GM21381 (cell line): ENCODE data around the gene WIPF3.

Source experiments
- ATAC-seq: cut with Tn5 transposase; IDR thresholded peaks from one replicate; pipeline ENCODE4 v1.9.1; 2021; ENCODE audit warnings: mild to moderate bottlenecking, moderate library complexity; ENCODE audit not compliant: unreplicated experiment

Gene WIPF3

GRCh38 chr7:29808075-29808801 lies 1.9 kb downstream of the WIPF3 start:
- no peak for ATAC-seq

- ATAC-seq, result no peak
Observed at GRCh38 chr7:29809533-29810155, 3.3 kb downstream of the WIPF3 start.

- no peak for ATAC-seq
Observed at GRCh38 chr7:29810297-29810696, 4.0 kb downstream of the WIPF3 start.

GRCh38 chr7:29810813-29811482 lies 4.6 kb downstream of the WIPF3 start:
- no peak for ATAC-seq

GRCh38 chr7:29811586-29811985 lies 5.3 kb downstream of the WIPF3 start:
- no peak for ATAC-seq

GRCh38 chr7:29812185-29812876 lies 6.0 kb downstream of the WIPF3 start:
- no peak for ATAC-seq

GRCh38 chr7:29815181-29816105 lies 9.1 kb downstream of the WIPF3 start:
- ATAC-seq, result no peak

DNA sequence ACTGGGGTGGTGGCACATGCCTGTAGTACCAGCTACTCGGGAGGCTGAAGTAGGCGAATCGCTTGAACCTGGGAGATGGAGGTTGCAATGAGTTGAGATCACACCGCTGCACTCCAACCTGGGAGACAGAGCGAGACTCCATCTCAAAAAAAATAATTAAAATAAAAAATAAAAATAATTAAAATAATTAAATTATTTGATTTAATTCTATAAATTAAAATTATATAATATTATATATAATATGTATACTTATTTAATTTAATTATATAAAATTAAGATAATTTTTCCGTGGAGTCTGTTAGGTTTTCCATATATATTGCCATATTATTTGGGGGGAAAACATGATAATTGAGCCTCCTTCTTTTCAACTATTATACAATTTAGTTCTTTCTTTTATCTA lies 12.0 kb downstream of the WIPF3 start:
- no peak for ATAC-seq

DNA sequence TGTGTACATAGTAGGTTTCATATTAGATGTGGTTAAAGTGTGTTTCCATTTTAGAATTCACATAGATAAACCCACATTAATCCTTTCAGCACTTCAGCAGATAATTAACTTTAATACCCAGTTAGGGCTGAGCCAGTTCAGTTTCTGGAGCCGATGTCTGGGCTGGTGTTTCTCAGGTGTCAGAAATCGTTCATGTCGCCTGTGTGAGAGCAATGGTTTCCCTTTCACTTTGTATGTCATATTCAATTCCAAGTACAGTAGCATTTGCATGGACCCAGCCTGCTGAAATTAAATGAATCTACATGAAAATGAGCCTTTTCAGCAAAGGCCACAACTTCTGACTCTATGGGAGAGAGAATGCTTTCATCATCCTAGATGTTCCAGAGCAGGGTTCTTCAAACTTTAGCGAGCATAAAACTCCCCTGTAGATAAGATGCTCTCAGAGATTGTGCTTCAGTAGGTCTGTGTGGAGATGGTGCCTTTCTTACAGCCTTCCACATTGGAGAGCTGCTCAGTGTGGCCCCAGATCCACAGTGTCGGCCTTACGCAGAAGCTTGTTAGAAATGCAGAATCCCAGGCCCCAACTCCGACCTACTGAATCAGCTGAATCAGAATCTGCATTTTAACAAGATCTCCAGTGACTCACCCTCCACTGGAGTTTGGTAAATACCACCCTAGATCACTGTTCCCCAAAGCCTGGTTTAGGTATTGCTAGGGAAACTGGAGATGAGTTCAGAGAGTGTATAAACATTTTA lies 19.6 kb downstream of the WIPF3 start:
- peak; percentile 79 for ATAC-seq

DNA sequence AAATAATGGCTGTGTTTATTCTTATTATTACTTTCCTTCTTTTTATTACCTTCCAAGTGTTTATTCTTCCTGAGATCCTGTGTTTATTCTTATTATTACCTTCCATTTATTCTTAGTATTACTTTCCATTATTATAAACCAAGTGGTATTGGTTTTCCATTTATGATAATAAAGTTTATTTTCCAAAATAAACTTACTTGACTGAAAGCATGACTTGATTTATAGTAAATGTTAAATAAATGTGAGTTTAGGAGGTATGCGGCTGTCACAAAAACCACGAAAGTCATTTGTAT lies 20.2 kb downstream of the WIPF3 start:
- ATAC-seq, result no peak

- no peak for ATAC-seq
Observed at GRCh38 chr7:29826904-29827303, 20.6 kb downstream of the WIPF3 start.

DNA sequence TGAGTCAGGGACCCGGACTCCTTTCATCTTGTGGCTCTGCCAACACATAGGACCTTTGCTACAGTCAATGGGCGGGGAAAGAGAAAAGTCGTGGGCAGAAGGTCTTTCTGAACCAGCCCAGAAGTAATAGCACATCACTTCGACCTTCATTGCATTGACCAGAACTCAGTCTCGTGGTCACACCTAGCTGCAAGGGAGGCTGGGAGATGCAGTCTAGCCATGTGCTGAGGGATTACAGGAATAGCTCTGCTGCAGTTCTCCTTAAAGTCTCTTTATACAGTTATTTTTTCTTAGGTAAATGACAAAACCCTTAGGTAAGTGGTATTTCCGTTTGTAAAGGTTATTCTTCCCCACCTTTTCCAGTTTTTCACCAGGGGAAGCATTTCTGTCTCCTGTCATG lies 25.4 kb downstream of the WIPF3 start:
- ATAC-seq, result no peak

GRCh38 chr7:29833929-29834328 lies 27.6 kb downstream of the WIPF3 start:
- no peak for ATAC-seq

DNA sequence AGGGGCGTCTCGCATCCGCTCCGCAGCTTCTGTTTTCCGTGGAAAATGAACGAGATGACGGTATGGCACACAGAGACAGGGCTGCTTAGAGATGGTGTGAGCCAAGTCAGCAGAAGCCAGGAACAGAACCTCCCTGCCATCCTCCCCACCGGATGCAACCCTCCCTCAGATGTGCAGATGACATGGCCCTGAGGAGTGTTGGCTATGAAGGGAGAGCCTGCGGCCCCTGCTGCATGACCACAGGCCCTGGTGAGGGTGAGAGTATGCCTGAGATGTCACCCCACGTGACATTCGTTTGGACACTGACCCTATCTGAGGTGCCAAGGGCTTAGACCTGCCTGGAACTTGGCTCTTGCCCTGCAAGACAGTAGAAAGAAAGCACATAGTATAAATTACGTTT lies 29.4 kb downstream of the WIPF3 start:
- no peak for ATAC-seq

DNA sequence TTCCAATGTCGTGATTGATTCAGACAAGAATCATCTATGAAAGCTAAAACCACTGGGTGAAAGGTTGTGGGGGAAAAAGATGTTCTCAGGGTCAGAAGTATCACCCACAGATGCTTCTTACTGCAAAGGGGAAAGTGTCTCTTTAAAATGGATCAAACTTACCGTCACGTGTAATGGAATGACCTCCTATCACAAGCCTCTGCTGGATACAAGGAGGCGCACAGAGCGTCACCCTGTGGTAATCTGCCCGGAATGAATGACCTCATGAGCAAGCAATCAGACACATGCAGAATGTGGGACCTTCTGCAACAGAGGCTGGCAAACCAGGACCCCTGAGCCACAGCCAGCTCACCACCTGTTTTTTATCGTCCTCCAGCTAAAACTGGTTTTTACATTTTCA lies 33.0 kb downstream of the WIPF3 start:
- no peak for ATAC-seq

GRCh38 chr7:29839921-29840320 lies 33.6 kb downstream of the WIPF3 start:
- ATAC-seq, result no peak

DNA sequence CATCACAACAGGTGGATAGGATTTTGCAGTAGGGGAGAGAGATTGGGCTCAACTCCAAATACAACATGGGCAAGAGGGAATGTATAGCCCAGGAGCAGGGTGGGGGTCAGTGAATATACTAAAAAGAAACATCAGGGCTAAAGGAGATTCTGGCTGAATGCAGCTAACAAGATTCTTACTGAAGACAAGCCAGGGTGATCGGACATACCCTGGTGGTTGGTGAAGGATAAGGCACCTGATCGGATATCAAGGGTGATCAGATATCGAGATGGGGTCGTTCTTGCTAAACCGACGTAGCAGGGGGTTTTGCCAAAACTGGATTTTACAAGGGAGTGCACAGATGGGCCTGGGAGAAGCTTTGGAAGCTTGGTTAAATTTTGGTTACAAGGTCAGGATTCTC lies 34.4 kb downstream of the WIPF3 start:
- ATAC-seq, result no peak

DNA sequence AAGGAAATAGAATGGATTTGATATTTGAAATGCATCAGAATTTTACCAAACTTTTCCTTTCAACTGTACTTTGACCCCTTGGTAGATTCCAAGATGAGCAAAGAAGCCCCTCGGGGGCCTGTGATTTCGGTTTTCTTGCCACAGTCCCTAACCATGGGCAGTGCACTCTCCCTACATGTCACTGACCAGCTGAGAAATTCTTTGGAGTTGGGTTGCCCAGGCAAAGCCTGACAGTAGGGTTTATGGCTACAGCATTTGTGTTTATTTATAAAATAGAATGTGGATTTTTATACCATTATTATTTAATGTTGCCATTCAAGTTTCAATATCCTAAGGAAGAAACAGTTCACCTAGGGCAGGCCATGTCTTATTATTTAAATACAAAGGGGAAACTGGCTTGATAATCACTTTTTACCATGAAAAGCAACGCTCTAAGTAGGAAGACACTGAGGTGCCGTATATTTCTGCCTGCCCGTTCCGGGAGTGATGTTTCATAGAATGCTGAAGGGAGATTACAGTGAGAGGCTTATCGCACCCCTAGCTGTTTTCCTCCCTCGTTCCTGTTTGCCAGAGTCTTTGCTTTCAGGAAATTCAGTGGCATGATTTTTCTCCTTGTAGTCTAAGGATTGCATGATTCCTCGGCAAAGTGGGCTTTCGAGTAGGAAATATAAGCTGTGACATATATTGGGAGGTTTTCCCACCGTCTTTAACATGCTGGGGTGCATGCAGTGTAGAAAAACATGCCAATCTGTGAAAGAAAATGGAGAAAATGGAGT lies 35.8 kb downstream of the WIPF3 start:
- ATAC-seq, result no peak

- ATAC-seq, result no peak
Observed at GRCh38 chr7:29843093-29843492, 36.8 kb downstream of the WIPF3 start.
